ENCODE data around the gene CCDC15. TPM values are rescaled to one million over a fixed set of nuclear protein-coding genes. Genes with fewer than 3 reads are reported as not detected.
"Not testable (repeated sequence)": the region's sequence is repeated elsewhere in the genome, so short reads cannot be mapped to it uniquely, and the experiment has no call there.

The CCDC15 gene
- total and polyA plus RNA-seq, 9 donors, result 2.3 to 4.0 (median 3.0) TPM

DNA sequence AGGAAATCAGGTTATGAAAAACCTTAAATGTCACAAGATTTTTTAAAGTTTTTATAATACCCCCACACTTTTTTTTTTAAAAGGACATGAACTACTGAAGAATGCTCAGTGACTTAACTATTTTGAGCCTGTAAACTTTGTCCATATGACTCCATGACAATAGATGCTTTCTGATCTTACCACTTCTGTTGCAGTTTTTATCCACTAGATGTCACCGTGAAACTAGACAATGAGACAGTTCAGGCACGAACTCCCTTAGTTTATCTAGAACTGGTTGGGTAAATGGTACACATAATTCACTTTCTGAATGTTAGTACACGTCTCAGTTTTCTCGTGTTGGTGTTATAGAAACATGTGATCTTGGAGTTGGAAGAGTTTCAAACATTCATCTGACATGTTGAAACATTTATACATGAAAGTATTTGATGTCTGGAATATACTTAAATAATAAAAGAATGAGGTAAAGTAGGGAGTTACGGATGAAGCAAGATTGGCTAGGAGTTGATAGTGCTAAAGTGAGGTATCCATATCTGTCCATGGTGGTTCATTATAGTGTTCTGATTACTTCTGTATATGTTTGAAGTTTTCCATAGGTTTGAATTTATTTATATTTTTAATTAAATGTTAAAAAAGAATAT is 8.1 kb downstream of the CCDC15 start:
- H3K27ac ChIP-seq (ENCODE audit: low read length), result no peak overlapping the region
- no peak overlapping the region for H3K4me3 ChIP-seq (ENCODE audit: low read length)
- DNase-seq, result peak; percentile 84
- H3K36me3 ChIP-seq (ENCODE audit: control insufficient read depth, insufficient read depth, low read length), result peaks cover 2% of the 10 kb centered on the region
- H3K4me1 ChIP-seq (ENCODE audit: control insufficient read depth, insufficient read depth, low read length), result no peaks in the 10 kb centered on the region
- no CpG with 5 or more reads among the region's 5 CpGs for WGBS (ENCODE audit: insufficient coverage)
- H3K27me3 ChIP-seq (ENCODE audit: control insufficient read depth, insufficient read depth, low read length), result no peaks in the 10 kb centered on the region
- no peaks in the 10 kb centered on the region for H3K9me3 ChIP-seq (replicated peaks; ENCODE audit: control insufficient read depth, low read depth, low read length)

- not testable (repeated sequence) for H3K4me1 ChIP-seq (ENCODE audit: control insufficient read depth, insufficient read depth, low read length); H3K36me3 ChIP-seq (ENCODE audit: control insufficient read depth, insufficient read depth, low read length); H3K4me3 ChIP-seq (ENCODE audit: low read length); H3K27ac ChIP-seq (ENCODE audit: low read length); H3K9me3 ChIP-seq (replicated peaks; ENCODE audit: control insufficient read depth, low read depth, low read length); DNase-seq; H3K27me3 ChIP-seq (ENCODE audit: control insufficient read depth, insufficient read depth, low read length)
- 92% methylated on average over 10 of the region's 13 CpGs for WGBS (ENCODE audit: insufficient coverage)
Observed at GRCh38 chr11:124968197-124968596, 14.2 kb downstream of the CCDC15 start.

DNA sequence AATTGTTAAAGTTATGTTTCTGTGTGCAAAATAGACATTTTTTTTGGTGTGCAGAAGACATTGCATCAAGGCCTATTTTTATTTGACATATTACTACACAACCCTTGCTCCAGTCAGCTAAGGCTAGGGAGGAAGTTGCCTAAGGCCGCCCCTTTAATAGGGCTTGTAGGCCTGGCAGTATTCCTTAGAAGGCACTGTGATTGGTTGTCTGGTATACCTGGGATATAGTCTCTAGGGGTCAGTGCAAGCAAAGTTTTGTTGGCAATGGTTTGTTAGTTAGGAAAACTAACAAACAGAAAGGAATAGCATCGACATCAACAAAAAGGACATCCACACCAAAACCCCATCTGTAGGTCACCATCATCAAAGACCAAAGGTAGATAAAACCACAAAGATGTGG is 16.9 kb downstream of the CCDC15 start:
- Histone ChIP-seq H3K27ac (ENCODE audit: low read length) (no peak overlapping the region), H3K4me3 (ENCODE audit: low read length) (no peak overlapping the region), H3K27me3 (ENCODE audit: control insufficient read depth, insufficient read depth, low read length) (no peaks in the 10 kb centered on the region), H3K36me3 (ENCODE audit: control insufficient read depth, insufficient read depth, low read length) (no peaks in the 10 kb centered on the region), H3K4me1 (ENCODE audit: control insufficient read depth, insufficient read depth, low read length) (no peaks in the 10 kb centered on the region), H3K9me3 (replicated peaks; ENCODE audit: control insufficient read depth, low read depth, low read length) (no peaks in the 10 kb centered on the region)
- no peak for DNase-seq
- WGBS (ENCODE audit: insufficient coverage), result no CpG with 5 or more reads among the region's 2 CpGs

DNA sequence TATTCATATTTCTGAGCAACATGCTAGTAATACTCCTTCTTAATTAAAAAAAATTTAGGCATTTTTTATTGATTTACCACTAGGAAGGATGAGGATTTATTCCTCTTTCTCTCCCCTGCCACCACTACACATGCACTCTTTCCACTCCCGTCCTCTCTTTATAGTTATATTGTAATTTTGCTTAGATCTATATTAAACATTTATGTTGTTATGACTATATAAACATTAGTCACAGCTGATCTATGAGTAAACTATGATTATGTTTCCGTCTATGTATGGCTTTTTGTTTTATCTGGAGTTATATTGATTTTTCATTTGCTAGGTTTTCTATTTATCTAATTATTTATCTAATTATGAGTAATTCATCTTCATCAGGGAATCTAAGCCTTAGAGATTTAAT is 17.8 kb downstream of the CCDC15 start:
- WGBS (ENCODE audit: insufficient coverage), result no CpG with 5 or more reads among the region's 2 CpGs
- H3K4me3 ChIP-seq (ENCODE audit: low read length), result no peak overlapping the region
- H3K4me1 ChIP-seq (ENCODE audit: control insufficient read depth, insufficient read depth, low read length), result no peaks in the 10 kb centered on the region
- no peaks in the 10 kb centered on the region for H3K27me3 ChIP-seq (ENCODE audit: control insufficient read depth, insufficient read depth, low read length)
- H3K36me3 ChIP-seq (ENCODE audit: control insufficient read depth, insufficient read depth, low read length), result no peaks in the 10 kb centered on the region
- H3K27ac ChIP-seq (ENCODE audit: low read length), result no peak overlapping the region
- no peak for DNase-seq
- H3K9me3 ChIP-seq (replicated peaks; ENCODE audit: control insufficient read depth, low read depth, low read length), result no peaks in the 10 kb centered on the region

- no peak for DNase-seq
- H3K9me3 ChIP-seq (replicated peaks; ENCODE audit: control insufficient read depth, low read depth, low read length), result peaks cover 2% of the 10 kb centered on the region
- no CpG with 5 or more reads among the region's 3 CpGs for WGBS (ENCODE audit: insufficient coverage)
- H3K27ac ChIP-seq (ENCODE audit: low read length), result no peak overlapping the region
- H3K4me1 ChIP-seq (ENCODE audit: control insufficient read depth, insufficient read depth, low read length), result no peaks in the 10 kb centered on the region
- H3K27me3 ChIP-seq (ENCODE audit: control insufficient read depth, insufficient read depth, low read length), result no peaks in the 10 kb centered on the region
- no peaks in the 10 kb centered on the region for H3K36me3 ChIP-seq (ENCODE audit: control insufficient read depth, insufficient read depth, low read length)
- H3K4me3 ChIP-seq (ENCODE audit: low read length), result no peak overlapping the region
Observed at GRCh38 chr11:124976531-124976930, 22.5 kb downstream of the CCDC15 start.

DNA sequence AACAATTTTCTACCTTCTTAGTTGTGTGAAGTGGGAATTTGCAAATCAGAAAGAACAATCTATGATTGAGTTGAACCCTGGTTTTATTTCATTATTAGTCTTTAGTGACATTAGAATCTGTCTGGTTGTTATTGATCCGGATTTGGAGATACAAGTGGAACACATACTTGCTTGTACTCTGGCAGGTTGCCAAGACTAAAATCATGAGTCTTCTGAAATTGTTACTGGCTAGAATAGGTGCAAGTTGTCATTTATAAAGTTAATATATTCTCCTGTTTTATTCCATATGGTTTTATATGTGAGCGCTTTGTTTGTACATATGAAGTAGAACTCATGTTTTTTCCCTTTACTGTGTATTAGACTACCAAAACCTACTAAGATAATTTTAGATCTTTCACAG is 23.0 kb downstream of the CCDC15 start:
- Histone ChIP-seq H3K27me3 (ENCODE audit: control insufficient read depth, insufficient read depth, low read length) (no peaks in the 10 kb centered on the region), H3K36me3 (ENCODE audit: control insufficient read depth, insufficient read depth, low read length) (no peaks in the 10 kb centered on the region), H3K4me3 (ENCODE audit: low read length) (no peak overlapping the region), H3K9me3 (replicated peaks; ENCODE audit: control insufficient read depth, low read depth, low read length) (peaks cover 3% of the 10 kb centered on the region), H3K4me1 (ENCODE audit: control insufficient read depth, insufficient read depth, low read length) (no peaks in the 10 kb centered on the region), H3K27ac (ENCODE audit: low read length) (no peak overlapping the region)
- peak; percentile 5 for DNase-seq
- 80% methylated on average over 1 of the region's 2 CpGs for whole genome bisulfite sequencing (ENCODE audit: insufficient coverage)

DNA sequence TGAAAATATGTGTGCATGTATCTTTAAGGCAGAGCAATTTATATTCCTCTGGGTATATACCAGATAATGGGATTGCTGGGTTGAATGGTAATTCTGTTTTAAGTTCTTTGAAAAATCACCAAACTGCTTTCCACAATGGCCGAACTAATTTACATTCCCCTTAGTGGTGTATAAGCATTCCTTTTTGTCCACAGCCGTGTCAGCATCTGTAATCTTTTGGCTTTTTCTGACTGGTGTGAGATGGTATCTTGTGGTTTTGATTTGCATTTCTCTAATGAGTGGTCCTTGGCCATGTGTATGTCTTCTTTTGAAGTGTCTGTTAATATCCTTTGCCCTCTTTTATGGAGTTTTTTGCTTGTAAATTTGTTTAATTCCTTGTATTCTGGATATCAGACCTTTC is 24.3 kb downstream of the CCDC15 start:
- no peak for DNase-seq
- Histone ChIP-seq H3K27ac (ENCODE audit: low read length) (no peak overlapping the region), H3K4me1 (ENCODE audit: control insufficient read depth, insufficient read depth, low read length) (no peaks in the 10 kb centered on the region), H3K9me3 (replicated peaks; ENCODE audit: control insufficient read depth, low read depth, low read length) (peaks cover 3% of the 10 kb centered on the region), H3K27me3 (ENCODE audit: control insufficient read depth, insufficient read depth, low read length) (no peaks in the 10 kb centered on the region), H3K36me3 (ENCODE audit: control insufficient read depth, insufficient read depth, low read length) (no peaks in the 10 kb centered on the region), H3K4me3 (ENCODE audit: low read length) (no peak overlapping the region)
- WGBS (ENCODE audit: insufficient coverage), result no CpG with 5 or more reads among the region's 2 CpGs

DNA sequence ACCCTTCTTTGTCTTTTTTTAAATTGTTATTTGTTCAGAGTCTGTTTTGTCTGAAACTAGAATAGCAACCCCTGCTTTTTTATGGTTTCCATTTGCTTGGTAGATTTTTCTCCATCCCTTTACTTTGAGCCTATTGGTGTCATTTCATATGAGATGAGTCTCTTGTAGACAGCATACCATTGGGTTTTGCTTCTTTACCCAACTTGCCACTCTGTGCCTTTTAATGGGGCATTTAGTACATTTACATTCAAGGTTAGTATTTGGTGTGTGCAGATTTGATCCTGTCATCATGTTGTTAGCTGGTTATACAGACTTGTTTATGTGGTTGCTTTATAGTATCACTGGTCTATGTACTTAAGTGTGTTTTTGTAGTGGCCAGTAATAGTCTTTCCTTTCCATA is 28.0 kb downstream of the CCDC15 start:
- no peak for DNase-seq
- no peaks in the 10 kb centered on the region for H3K27me3 ChIP-seq (ENCODE audit: control insufficient read depth, insufficient read depth, low read length)

DNA sequence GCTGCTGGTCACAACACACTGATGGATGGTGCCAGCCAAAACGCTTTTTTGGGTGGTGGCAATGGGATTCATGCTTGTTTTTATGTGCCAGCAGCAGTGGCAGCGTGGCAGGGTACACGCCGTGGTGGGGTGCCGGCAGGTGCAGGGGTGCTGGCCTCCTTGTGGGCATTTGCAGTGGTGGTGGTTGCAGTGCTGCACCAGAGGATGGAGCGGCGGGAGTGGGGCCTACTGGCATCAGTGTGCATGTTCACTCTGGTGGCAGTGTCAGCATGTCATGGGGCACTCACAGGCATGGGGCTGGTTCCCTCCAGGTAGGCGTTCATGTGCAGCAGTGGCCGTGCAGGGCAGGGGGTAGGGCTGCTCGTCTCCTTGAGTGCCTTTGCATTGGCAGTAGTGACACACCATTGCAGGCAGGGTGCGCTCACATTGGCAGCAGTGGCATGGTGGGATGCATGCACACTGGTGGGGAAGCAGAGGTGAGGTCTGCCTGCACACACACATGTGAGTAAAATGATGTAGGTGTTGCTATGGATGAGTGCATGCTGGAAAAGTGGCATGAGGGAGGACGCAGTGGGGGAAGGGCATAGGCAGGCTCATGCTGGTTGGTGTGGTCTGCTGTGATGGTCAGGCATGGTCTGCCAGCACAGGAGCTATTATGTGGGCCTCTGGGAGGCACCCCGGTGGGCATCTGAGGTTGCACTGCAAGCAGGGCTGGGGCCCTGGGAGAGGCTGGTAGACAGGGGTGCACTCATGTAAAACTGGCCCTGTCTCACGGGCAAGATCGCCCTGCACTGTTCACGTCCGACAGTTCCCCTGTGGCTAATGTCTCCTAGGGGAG is 29.9 kb downstream of the CCDC15 start:
- no peak overlapping the region for H3K27ac ChIP-seq (ENCODE audit: low read length)
- peaks cover 3% of the 10 kb centered on the region for H3K9me3 ChIP-seq (replicated peaks; ENCODE audit: control insufficient read depth, low read depth, low read length)
- no peak for DNase-seq
- 91% methylated on average over 14 of the region's 17 CpGs for WGBS (ENCODE audit: insufficient coverage)
- H3K36me3 ChIP-seq (ENCODE audit: control insufficient read depth, insufficient read depth, low read length), result peaks cover 13% of the 10 kb centered on the region
- H3K4me3 ChIP-seq (ENCODE audit: low read length), result no peak overlapping the region
- no peaks in the 10 kb centered on the region for H3K27me3 ChIP-seq (ENCODE audit: control insufficient read depth, insufficient read depth, low read length)
- H3K4me1 ChIP-seq (ENCODE audit: control insufficient read depth, insufficient read depth, low read length), result no peaks in the 10 kb centered on the region

More for the DNA sequence above, 28.0 kb downstream of the CCDC15 start:
- peaks cover 3% of the 10 kb centered on the region for H3K9me3 ChIP-seq (replicated peaks; ENCODE audit: control insufficient read depth, low read depth, low read length)
- peaks cover 8% of the 10 kb centered on the region for H3K36me3 ChIP-seq (ENCODE audit: control insufficient read depth, insufficient read depth, low read length)
- no peaks in the 10 kb centered on the region for H3K4me1 ChIP-seq (ENCODE audit: control insufficient read depth, insufficient read depth, low read length)
- no peak overlapping the region for H3K27ac ChIP-seq (ENCODE audit: low read length)
- no peak overlapping the region for H3K4me3 ChIP-seq (ENCODE audit: low read length)

GRCh38 chr11:124984512-124984854 is 30.5 kb downstream of the CCDC15 start:
- Histone ChIP-seq H3K4me3 (ENCODE audit: low read length) (no peak overlapping the region), H3K27ac (ENCODE audit: low read length) (no peak overlapping the region), H3K27me3 (ENCODE audit: control insufficient read depth, insufficient read depth, low read length) (no peaks in the 10 kb centered on the region), H3K9me3 (replicated peaks; ENCODE audit: control insufficient read depth, low read depth, low read length) (peaks cover 3% of the 10 kb centered on the region), H3K4me1 (ENCODE audit: control insufficient read depth, insufficient read depth, low read length) (no peaks in the 10 kb centered on the region), H3K36me3 (ENCODE audit: control insufficient read depth, insufficient read depth, low read length) (peaks cover 13% of the 10 kb centered on the region)
- DNase-seq, result no peak
- 69% methylated on average over 1 of the region's 3 CpGs for WGBS (ENCODE audit: insufficient coverage)

All from muscle of leg (tissue), 11 donors.